Measurements from ENCODE around the gene PDE7B.

GRCh38 chr6:136148051-136148450 lies 296.6 kb downstream of the PDE7B start:
- TF ChIP-seq CTCF (conservative IDR thresholded peaks at IDR 0.05; ENCODE audit: low read length) (no peak), EZH2phosphoT487 (IDR thresholded peaks at IDR 0.05; ENCODE audit: borderline replicate concordance) (no peak)
